CD8-positive, alpha-beta memory T cell (primary cell): ENCODE data around the gene PML. TPM values are rescaled to one million over a fixed set of nuclear protein-coding genes. Genes with fewer than 3 reads are reported as not detected.

Experiments
- CTCF ChIA-PET: fragments of 350-600 bp; sonication (Branson Sonifier 250); formaldehyde crosslinking; loops from one replicate; lab custom pipeline; 2021; ENCODE audit warnings: antibody characterized with exemption; lab: Charles Lee
- POLR2A ChIA-PET: fragments of 350-600 bp; sonication (Branson Sonifier 250); formaldehyde crosslinking; loops from one replicate; lab custom pipeline; 2021; ENCODE audit warnings: antibody characterized with exemption; lab: Charles Lee
- DNase-seq, 5 donors: peaks; one replicate each; pipeline versions ENCODE4 v3.0.0 to v3.0.0-alpha.2; 2020 to 2022; ENCODE audit warnings: mixed read lengths in 1 of 5
- H3K27ac ChIP-seq: one replicate; pipeline ENCODE4 v1.7.0; 2013; ENCODE audit warnings: low read depth, mild to moderate bottlenecking, low read length, moderate library complexity
- H3K27me3 ChIP-seq: 2 replicates; pipeline ENCODE4 v1.7.0; 2013; ENCODE audit warnings: low read length, mild to moderate bottlenecking; ENCODE audit not compliant: insufficient read depth, poor library complexity, severe bottlenecking
- H3K36me3 ChIP-seq: 2 replicates; pipeline ENCODE4 v1.7.0; 2013; ENCODE audit warnings: mild to moderate bottlenecking, low read length, moderate library complexity; ENCODE audit not compliant: insufficient read depth
- H3K4me1 ChIP-seq: 2 replicates; pipeline ENCODE4 v1.7.0; 2013; ENCODE audit warnings: mild to moderate bottlenecking, low read length, moderate library complexity; ENCODE audit not compliant: insufficient read depth
- H3K4me3 ChIP-seq: 2 replicates; pipeline ENCODE4 v1.7.0; 2013; ENCODE audit warnings: mild to moderate bottlenecking, low read length
- H3K9me3 ChIP-seq: 2 replicates; pipeline ENCODE4 v1.7.0; 2013; ENCODE audit warnings: mild to moderate bottlenecking, low read length
- H3K27ac Mint-ChIP-seq, 8 donors: one replicate each; pipeline ENCODE4 v1.8.0; 2020 to 2021; ENCODE audit warnings: mixed read lengths in 8 of 8, mild to moderate bottlenecking in 6 of 8, inconsistent platforms in 3 of 8, moderate library complexity in 3 of 8
- H3K27me3 Mint-ChIP-seq, 2 donors: one replicate each; pipeline ENCODE4 v1.8.0; 2020 to 2021; ENCODE audit warnings: mixed read lengths in 2 of 2, mild to moderate bottlenecking in 1 of 2, moderate library complexity in 1 of 2
- H3K36me3 Mint-ChIP-seq, 3 donors: one replicate each; pipeline ENCODE4 v1.8.0; 2020 to 2021; ENCODE audit warnings: mixed read lengths in 3 of 3, inconsistent platforms in 1 of 3, mild to moderate bottlenecking in 1 of 3
- H3K4me1 Mint-ChIP-seq, 3 donors: one replicate each; pipeline ENCODE4 v1.8.0; 2020 to 2021; ENCODE audit warnings: mixed read lengths in 3 of 3, inconsistent platforms in 1 of 3, mild to moderate bottlenecking in 1 of 3
- H3K4me3 Mint-ChIP-seq, 7 donors: one replicate each; pipeline ENCODE4 v1.8.0; 2020 to 2021; ENCODE audit warnings: mixed read lengths in 7 of 7, mild to moderate bottlenecking in 6 of 7, moderate library complexity in 4 of 7, inconsistent platforms in 2 of 7
- H3K9me3 Mint-ChIP-seq, 5 donors: one replicate each; pipeline ENCODE4 v1.8.0; 2020 to 2022; ENCODE audit warnings: mixed read lengths in 5 of 5, mild to moderate bottlenecking in 3 of 5, moderate library complexity in 2 of 5, inconsistent platforms in 1 of 5
- polyA plus RNA-seq: library from polyadenylated mRNA; unstranded; fragments of 300-500 nt; fragmentation: Illumina TruSeq; gene quantifications from one replicate; pipeline ENCODE4 v1.2.3, GENCODE V29; 2021
- total RNA-seq, 2 experiments: library from RNA; stranded (reverse); gene quantifications; one replicate each; pipeline ENCODE4 v1.2.3, GENCODE V29; 2021

Gene PML
- total and polyA plus RNA-seq, 3 experiments from 2014 or later, result 32.3 to 37.4 (median 35.5) TPM

- H3K27me3 Mint-ChIP-seq, result peaks cover 2 to 7% of the 10 kb centered on the region in 2 donors
- H3K27ac ChIP-seq, result no peak overlapping the region
- H3K9me3 Mint-ChIP-seq, result no peaks in the 10 kb centered on the region
- H3K27me3 ChIP-seq, result no peaks in the 10 kb centered on the region
- no peaks in the 10 kb centered on the region for H3K36me3 ChIP-seq
- H3K4me1 ChIP-seq, result no peaks in the 10 kb centered on the region
- H3K4me3 ChIP-seq, result no peak overlapping the region
- peak in 1 of 5 donors; percentile 32 for DNase-seq
- H3K27ac Mint-ChIP-seq, result peak overlapping the region in 3 of 8 donors; percentile 55 to 91 (median 75)
- peaks cover 0 to 20% (median 13%) of the 10 kb centered on the region in 3 donors for H3K36me3 Mint-ChIP-seq
- no peaks in the 10 kb centered on the region for H3K9me3 ChIP-seq
- peak overlapping the region in 1 of 7 donors; percentile 51 for H3K4me3 Mint-ChIP-seq
- POLR2A ChIA-PET, result no interaction called here
- CTCF ChIA-PET, result interaction anchor here (1.8 kb wide), 1 partner anchor 9 kb away, joined by 7 read pairs; no protein-coding TSS in a partner anchor
- peaks cover 6 to 8% (median 6%) of the 10 kb centered on the region in 3 donors for H3K4me1 Mint-ChIP-seq
These were observed 12.1 kb upstream of the PML start for GRCh38 chr15:73982222-73982962.

GRCh38 chr15:73983211-73983727 lies 11.2 kb upstream of the PML start:
- POLR2A ChIA-PET, result no interaction called here
- Mint-ChIP-seq H3K27ac (no peak overlapping the region), H3K36me3 (peaks cover 0 to 27% (median 13%) of the 10 kb centered on the region in 3 donors)

GRCh38 chr15:73983773-73984172 lies 10.7 kb upstream of the PML start:
- Mint-ChIP-seq H3K4me1 (peaks cover 6 to 8% (median 6%) of the 10 kb centered on the region in 3 donors), H3K27me3 (peaks cover 0 to 3% of the 10 kb centered on the region in 2 donors), H3K27ac (no peak overlapping the region), H3K9me3 (no peaks in the 10 kb centered on the region), H3K4me3 (no peak overlapping the region), H3K36me3 (peaks cover 0 to 27% (median 13%) of the 10 kb centered on the region in 3 donors)
- H3K36me3 ChIP-seq, result no peaks in the 10 kb centered on the region
- ChIA-PET POLR2A (no interaction called here), CTCF (interaction anchor here (0.8 to 1.0 kb wide), 2 partner anchors 8 to 18 kb away, joined by 3 to 4 read pairs; partner anchors contain the start of gene STOML1)
- no peak overlapping the region for H3K27ac ChIP-seq
- H3K9me3 ChIP-seq, result no peaks in the 10 kb centered on the region
- no peaks in the 10 kb centered on the region for H3K27me3 ChIP-seq
- no peak for DNase-seq
- no peak overlapping the region for H3K4me3 ChIP-seq
- H3K4me1 ChIP-seq, result no peaks in the 10 kb centered on the region

More at GRCh38 chr15:73983211-73983727, 11.2 kb upstream of the PML start:
- Mint-ChIP-seq H3K27me3 (peaks cover 0 to 3% of the 10 kb centered on the region in 2 donors), H3K4me3 (no peak overlapping the region), H3K4me1 (peaks cover 6 to 8% (median 6%) of the 10 kb centered on the region in 3 donors), H3K9me3 (no peaks in the 10 kb centered on the region)
- H3K9me3 ChIP-seq, result no peaks in the 10 kb centered on the region
- H3K36me3 ChIP-seq, result no peaks in the 10 kb centered on the region
- CTCF ChIA-PET, result interaction anchor here (0.8 to 1.8 kb wide), 3 partner anchors 9 to 18 kb away, joined by 3 to 7 read pairs (median 4); partner anchors contain the start of gene STOML1
- no peaks in the 10 kb centered on the region for H3K4me1 ChIP-seq
- H3K27ac ChIP-seq, result no peak overlapping the region
- no peak for DNase-seq
- no peaks in the 10 kb centered on the region for H3K27me3 ChIP-seq
- H3K4me3 ChIP-seq, result no peak overlapping the region

- Mint-ChIP-seq H3K9me3 (no peaks in the 10 kb centered on the region), H3K27me3 (no peaks in the 10 kb centered on the region), H3K27ac (peak overlapping the region in 1 of 8 donors; percentile 53), H3K4me3 (no peak overlapping the region), H3K4me1 (peaks cover 6 to 8% (median 6%) of the 10 kb centered on the region in 3 donors), H3K36me3 (peaks cover 0 to 29% (median 13%) of the 10 kb centered on the region in 3 donors)
- no peaks in the 10 kb centered on the region for H3K4me1 ChIP-seq
- no peaks in the 10 kb centered on the region for H3K36me3 ChIP-seq
- no peak for DNase-seq
- H3K27ac ChIP-seq, result no peak overlapping the region
- H3K9me3 ChIP-seq, result no peaks in the 10 kb centered on the region
- no peak overlapping the region for H3K4me3 ChIP-seq
- ChIA-PET POLR2A (no interaction called here), CTCF (no interaction called here)
- no peaks in the 10 kb centered on the region for H3K27me3 ChIP-seq
These were observed 10.1 kb upstream of the PML start for GRCh38 chr15:73984208-73984979.

- Mint-ChIP-seq H3K27ac (no peak overlapping the region), H3K9me3 (no peaks in the 10 kb centered on the region), H3K36me3 (peaks cover 0 to 29% (median 13%) of the 10 kb centered on the region in 3 donors), H3K4me1 (peaks cover 6 to 8% (median 6%) of the 10 kb centered on the region in 3 donors), H3K4me3 (no peak overlapping the region), H3K27me3 (no peaks in the 10 kb centered on the region)
- Histone ChIP-seq H3K36me3 (no peaks in the 10 kb centered on the region), H3K9me3 (no peaks in the 10 kb centered on the region), H3K4me1 (no peaks in the 10 kb centered on the region), H3K4me3 (no peak overlapping the region), H3K27ac (no peak overlapping the region), H3K27me3 (no peaks in the 10 kb centered on the region)
- CTCF ChIA-PET, result no interaction called here
- POLR2A ChIA-PET, result no interaction called here
- no peak for DNase-seq
These were observed 9.2 kb upstream of the PML start for GRCh38 chr15:73985101-73985873.

- POLR2A ChIA-PET, result no interaction called here
These were observed 8.3 kb upstream of the PML start for GRCh38 chr15:73986055-73986775.

GRCh38 chr15:73986776-73987056 lies 7.8 kb upstream of the PML start:
- DNase-seq, result no peak
- Histone ChIP-seq H3K27me3 (no peaks in the 10 kb centered on the region), H3K36me3 (no peaks in the 10 kb centered on the region), H3K9me3 (no peaks in the 10 kb centered on the region), H3K4me3 (no peak overlapping the region), H3K4me1 (peaks cover 8% of the 10 kb centered on the region), H3K27ac (no peak overlapping the region)
- POLR2A ChIA-PET, result no interaction called here
- Mint-ChIP-seq H3K27me3 (no peaks in the 10 kb centered on the region), H3K4me1 (peaks cover 9 to 15% (median 10%) of the 10 kb centered on the region in 3 donors), H3K27ac (peak overlapping the region in 1 of 8 donors; percentile 74), H3K4me3 (no peak overlapping the region), H3K9me3 (no peaks in the 10 kb centered on the region), H3K36me3 (peaks cover 0 to 29% (median 13%) of the 10 kb centered on the region in 3 donors)
- CTCF ChIA-PET, result interaction anchor here (2.9 kb wide), 1 partner anchor 14 kb away, joined by 12 read pairs; no protein-coding TSS in a partner anchor

More at GRCh38 chr15:73986055-73986775, 8.3 kb upstream of the PML start:
- Histone ChIP-seq H3K27ac (no peak overlapping the region), H3K4me1 (peaks cover 3% of the 10 kb centered on the region), H3K4me3 (no peak overlapping the region), H3K9me3 (no peaks in the 10 kb centered on the region), H3K36me3 (no peaks in the 10 kb centered on the region), H3K27me3 (no peaks in the 10 kb centered on the region)
- DNase-seq, result no peak
- H3K4me1 Mint-ChIP-seq, result peaks cover 8 to 13% (median 8%) of the 10 kb centered on the region in 3 donors
- peak overlapping the region in 2 of 8 donors; percentile 33 to 52 for H3K27ac Mint-ChIP-seq
- no peak overlapping the region for H3K4me3 Mint-ChIP-seq
- H3K9me3 Mint-ChIP-seq, result no peaks in the 10 kb centered on the region
- CTCF ChIA-PET, result interaction anchor here (2.9 kb wide), 1 partner anchor 13 kb away, joined by 12 read pairs; no protein-coding TSS in a partner anchor
- H3K36me3 Mint-ChIP-seq, result peaks cover 0 to 29% (median 13%) of the 10 kb centered on the region in 3 donors
- H3K27me3 Mint-ChIP-seq, result no peaks in the 10 kb centered on the region
